Muscle layer of colon (tissue), 2 donors: ENCODE results near the gene IBA57.

Experiments used
- H3K27ac ChIP-seq: one replicate; pipeline ENCODE4 v1.7.0; 2013; ENCODE audit warnings: low read depth, mild to moderate bottlenecking, low read length, moderate library complexity
- H3K27me3 ChIP-seq, 2 donors: one replicate each; pipeline ENCODE4 v1.7.0; 2013; ENCODE audit warnings: low read length in 2 of 2, mild to moderate bottlenecking in 2 of 2; ENCODE audit not compliant: insufficient read depth in 2 of 2, control insufficient read depth in 1 of 2
- H3K36me3 ChIP-seq: one replicate; pipeline ENCODE4 v1.7.0; 2013; ENCODE audit warnings: mild to moderate bottlenecking, low read length; ENCODE audit not compliant: insufficient read depth
- H3K4me1 ChIP-seq: one replicate; pipeline ENCODE4 v1.7.0; 2013; ENCODE audit warnings: mild to moderate bottlenecking, low read length; ENCODE audit not compliant: insufficient read depth
- H3K4me3 ChIP-seq, 2 donors: one replicate each; pipeline ENCODE4 v1.7.0; 2013; ENCODE audit warnings: low read length in 2 of 2, low read depth in 1 of 2, mild to moderate bottlenecking in 1 of 2, moderate library complexity in 1 of 2
- H3K9ac ChIP-seq: one replicate; pipeline ENCODE4 v1.7.0; 2013; ENCODE audit warnings: low read length
- H3K9me3 ChIP-seq: one replicate; pipeline ENCODE4 v1.7.0; 2013; ENCODE audit warnings: mild to moderate bottlenecking, low read length
- donor health status: abdominal sarcoma.
- donor health status: Adenocarcinoma of cecum.

The IBA57 gene

DNA sequence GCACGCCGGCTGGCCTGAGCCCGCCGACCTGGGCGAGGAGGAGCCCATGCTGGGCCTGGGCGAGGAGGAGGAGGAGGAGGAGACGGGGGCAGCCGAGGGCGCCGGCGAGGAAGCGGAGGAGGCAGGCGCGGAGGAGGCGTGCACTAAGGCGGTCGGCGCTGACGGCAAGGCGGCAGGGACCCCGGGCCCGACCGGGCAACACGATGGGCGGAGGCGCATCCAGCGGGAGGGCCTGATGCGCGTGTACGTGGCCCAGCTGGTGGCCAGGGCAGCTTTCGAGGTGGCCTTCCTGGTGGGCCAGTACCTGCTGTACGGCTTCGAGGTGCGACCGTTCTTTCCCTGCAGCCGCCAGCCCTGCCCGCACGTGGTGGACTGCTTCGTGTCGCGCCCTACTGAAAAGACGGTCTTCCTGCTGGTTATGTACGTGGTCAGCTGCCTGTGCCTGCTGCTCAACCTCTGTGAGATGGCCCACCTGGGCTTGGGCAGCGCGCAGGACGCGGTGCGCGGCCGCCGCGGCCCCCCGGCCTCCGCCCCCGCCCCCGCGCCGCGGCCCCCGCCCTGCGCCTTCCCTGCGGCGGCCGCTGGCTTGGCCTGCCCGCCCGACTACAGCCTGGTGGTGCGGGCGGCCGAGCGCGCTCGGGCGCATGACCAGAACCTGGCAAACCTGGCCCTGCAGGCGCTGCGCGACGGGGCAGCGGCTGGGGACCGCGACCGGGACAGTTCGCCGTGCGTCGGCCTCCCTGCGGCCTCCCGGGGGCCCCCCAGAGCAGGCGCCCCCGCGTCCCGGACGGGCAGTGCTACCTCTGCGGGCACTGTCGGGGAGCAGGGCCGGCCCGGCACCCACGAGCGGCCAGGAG, 7.2 kb upstream of the IBA57 start:
- H3K4me1 ChIP-seq: peaks cover 16% of the 10 kb centered on the region
- H3K9ac ChIP-seq: no peak overlapping the region
- H3K36me3 ChIP-seq: peaks cover 11% of the 10 kb centered on the region
- peaks cover 0 to 14% of the 10 kb centered on the region in 2 donors for H3K27me3 ChIP-seq
- H3K27ac ChIP-seq: no peak overlapping the region
- H3K4me3 ChIP-seq: no peak overlapping the region
- no peaks in the 10 kb centered on the region for H3K9me3 ChIP-seq

DNA sequence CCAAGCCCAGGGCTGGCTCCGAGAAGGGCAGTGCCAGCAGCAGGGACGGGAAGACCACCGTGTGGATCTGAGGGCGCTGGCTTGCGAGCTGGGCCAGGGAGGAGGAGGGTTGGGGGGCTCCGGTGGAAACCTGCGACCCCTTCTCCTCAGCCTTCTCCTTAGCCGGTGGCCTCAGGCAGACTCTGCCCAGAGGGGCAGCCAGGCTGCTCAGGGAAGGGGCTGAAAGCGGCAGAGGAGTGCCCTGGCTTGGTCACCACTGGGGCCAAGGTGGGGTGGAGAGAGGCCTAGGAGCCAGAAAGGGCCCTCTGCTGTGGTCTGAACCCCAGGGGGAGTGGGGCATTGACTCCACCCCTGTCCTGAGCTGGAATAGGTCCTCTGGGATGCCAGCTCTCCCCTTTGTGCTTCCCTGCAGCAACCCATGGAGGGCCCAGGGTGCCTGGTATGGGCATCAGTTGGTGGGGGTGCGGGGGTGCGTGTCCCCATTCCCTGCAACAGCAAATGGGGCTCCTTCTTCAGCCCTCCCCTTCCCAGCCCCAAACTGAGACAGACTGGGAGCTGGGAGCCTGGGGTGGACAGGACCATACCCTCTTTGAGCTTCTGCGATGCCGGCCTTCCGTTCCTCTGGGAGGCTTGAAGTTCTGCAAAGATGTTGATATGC, 6.5 kb upstream of the IBA57 start:
- Histone ChIP-seq H3K9me3 (no peaks in the 10 kb centered on the region), H3K27me3 (peaks cover 0 to 15% of the 10 kb centered on the region in 2 donors), H3K4me1 (peaks cover 16% of the 10 kb centered on the region), H3K36me3 (peaks cover 8% of the 10 kb centered on the region), H3K27ac (no peak overlapping the region), H3K9ac (no peak overlapping the region), H3K4me3 (no peak overlapping the region)

DNA sequence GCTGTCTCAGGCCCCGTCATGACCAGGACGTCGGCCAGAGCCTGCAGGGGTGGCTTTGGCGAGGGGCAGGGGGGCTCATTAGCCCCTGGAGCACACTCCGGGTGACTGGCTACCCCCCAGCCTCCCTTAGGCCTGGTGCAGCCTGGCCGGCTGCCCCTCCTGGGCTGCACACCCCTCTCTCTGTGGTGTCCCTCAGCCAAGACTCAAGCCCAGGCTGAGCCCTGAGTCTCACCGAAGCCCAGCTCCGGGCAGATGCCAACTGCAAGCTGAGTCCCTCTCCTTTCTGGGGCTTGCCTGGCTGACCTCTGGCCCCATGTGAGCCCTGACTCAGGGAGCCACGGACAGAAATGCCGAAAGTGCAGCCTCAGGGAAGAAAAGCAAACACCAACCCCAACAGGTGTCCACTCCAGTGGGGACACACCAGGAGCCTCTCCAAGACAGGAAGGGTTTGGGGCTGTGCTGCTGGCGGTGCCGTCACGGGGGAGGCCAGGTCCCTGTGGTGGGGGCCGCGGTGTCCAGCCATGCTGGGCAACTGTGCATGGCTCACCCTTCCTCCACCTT, 5.3 kb upstream of the IBA57 start:
- H3K9ac ChIP-seq: no peak overlapping the region
- H3K27me3 ChIP-seq: peaks cover 0 to 15% of the 10 kb centered on the region in 2 donors
- peaks cover 16% of the 10 kb centered on the region for H3K4me1 ChIP-seq
- no peaks in the 10 kb centered on the region for H3K36me3 ChIP-seq
- no peaks in the 10 kb centered on the region for H3K9me3 ChIP-seq
- no peak overlapping the region for H3K4me3 ChIP-seq
- no peak overlapping the region for H3K27ac ChIP-seq

DNA sequence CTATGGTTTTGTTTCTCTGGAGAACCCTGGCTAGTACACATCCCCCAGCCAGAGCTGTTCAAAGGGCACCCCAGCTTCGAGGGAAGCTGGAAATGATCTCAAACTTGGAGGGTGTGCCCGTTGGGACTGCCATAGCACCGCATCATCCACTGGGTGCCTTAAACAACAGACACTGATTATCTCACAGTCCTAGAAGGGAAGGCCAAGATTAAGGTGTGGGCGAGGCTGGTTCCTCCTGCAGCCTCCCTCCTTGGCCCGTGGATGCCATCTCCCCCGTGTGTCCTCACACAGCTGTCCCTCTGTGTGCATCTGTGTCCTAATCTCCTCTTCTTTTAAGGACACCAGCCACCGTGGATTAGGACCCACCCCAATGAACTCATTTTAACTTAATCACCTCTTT, 4.2 kb upstream of the IBA57 start:
- H3K4me3 ChIP-seq: no peak overlapping the region
- no peaks in the 10 kb centered on the region for H3K36me3 ChIP-seq
- peaks cover 17% of the 10 kb centered on the region for H3K4me1 ChIP-seq
- H3K9ac ChIP-seq: no peak overlapping the region
- no peak overlapping the region for H3K27ac ChIP-seq
- H3K27me3 ChIP-seq: peaks cover 0 to 15% of the 10 kb centered on the region in 2 donors
- no peaks in the 10 kb centered on the region for H3K9me3 ChIP-seq

DNA sequence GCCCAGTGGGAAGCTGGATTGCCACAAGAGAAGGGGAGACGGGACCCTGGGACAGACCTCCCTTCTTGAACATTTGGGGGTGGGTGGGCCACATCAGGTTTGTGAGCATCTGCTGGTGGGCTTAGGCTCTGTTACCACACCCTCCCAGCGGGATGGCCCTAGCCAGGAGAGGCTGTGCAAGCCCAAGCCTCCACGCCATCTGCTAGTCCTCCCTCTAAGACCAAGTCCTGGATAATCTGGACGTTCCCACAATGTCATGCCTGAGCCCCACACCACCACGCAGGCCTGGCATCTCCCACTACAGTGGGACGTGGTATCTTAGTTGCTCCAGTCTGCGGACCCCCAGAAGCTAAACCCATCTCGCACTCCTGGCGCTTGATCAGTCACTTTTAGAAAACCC, 3.7 kb upstream of the IBA57 start:
- Histone ChIP-seq H3K27me3 (peaks cover 0 to 15% of the 10 kb centered on the region in 2 donors), H3K4me3 (no peak overlapping the region), H3K9me3 (no peaks in the 10 kb centered on the region), H3K9ac (no peak overlapping the region), H3K27ac (no peak overlapping the region), H3K4me1 (peaks cover 22% of the 10 kb centered on the region), H3K36me3 (no peaks in the 10 kb centered on the region)

DNA sequence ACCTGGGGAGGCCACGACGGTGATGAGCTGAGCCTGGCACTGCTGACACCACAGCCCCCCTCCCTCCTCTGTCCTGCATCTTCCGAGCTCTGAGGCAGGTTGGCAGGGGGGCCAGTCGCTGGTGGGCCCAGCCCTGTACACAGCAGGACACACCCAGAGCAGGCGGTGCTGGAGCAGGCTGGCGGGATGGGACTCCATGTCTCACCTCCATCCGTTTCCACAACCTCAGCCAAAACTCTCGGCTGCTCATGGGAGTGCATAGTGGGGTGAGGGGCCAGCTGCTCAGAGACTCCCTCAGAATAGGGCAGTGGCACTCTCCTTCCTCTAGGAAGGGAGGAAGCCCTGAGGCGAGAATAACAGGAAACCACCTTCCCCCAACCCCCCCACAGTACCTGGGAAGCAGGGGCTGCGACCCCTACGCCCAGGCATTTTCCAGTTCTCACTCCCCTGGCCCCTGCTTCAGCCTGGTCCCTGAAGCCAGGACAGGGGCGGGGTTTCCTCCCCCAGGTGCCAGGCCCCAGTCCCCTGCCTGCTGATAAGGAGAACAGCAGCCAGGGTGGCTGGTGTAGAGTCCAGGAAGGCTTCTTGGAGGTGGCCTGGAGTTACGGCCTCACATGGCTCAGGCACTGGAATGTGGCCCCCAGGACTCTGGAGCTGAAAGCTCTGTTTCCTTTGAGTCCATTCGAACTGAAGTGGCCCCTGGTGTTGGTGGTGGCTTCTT, 3.2 kb upstream of the IBA57 start:
- no peak overlapping the region for H3K4me3 ChIP-seq
- peaks cover 24% of the 10 kb centered on the region for H3K4me1 ChIP-seq
- H3K9me3 ChIP-seq: no peaks in the 10 kb centered on the region
- no peaks in the 10 kb centered on the region for H3K36me3 ChIP-seq
- no peak overlapping the region for H3K27ac ChIP-seq
- H3K9ac ChIP-seq: no peak overlapping the region
- H3K27me3 ChIP-seq: peaks cover 0 to 15% of the 10 kb centered on the region in 2 donors

DNA sequence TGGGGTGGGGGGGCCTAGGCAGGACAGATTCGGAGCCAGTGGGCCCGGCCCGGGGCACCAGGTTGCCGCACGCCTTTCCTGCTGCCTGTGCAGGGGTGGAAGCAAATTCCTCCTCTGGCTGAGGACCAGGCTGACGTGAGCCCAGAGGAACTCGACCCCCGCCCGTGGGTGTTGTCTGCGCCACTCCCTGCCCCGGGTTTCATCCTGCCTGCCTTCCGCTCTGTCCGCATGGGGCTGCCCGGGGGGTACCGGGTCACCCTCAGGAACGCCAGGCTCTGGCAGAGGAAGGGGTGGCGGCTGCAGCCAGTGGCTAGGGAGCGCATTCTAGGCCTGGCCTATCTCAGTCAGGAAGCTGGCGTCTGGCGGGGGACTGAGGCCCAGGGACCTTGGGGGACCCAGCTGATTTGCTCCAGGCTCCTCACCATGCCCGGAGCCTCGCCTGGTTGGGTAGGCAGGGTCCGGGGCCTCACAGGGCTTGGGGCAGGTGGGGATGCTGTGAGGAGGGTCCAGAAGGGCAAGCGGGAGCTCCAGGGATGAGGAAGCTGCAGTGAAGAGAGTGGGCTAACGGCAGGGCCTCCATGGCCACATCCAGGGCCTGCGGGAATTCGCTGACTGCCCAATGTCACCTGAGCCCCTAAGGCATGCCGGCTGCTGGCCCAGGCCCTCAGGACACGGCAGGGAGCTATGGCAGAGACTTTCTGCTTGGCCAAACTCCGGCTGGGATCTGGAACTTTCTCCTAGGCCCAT, 2.4 kb upstream of the IBA57 start:
- Histone ChIP-seq H3K27me3 (peaks cover 0 to 15% of the 10 kb centered on the region in 2 donors), H3K9ac (no peak overlapping the region), H3K36me3 (no peaks in the 10 kb centered on the region), H3K27ac (no peak overlapping the region), H3K4me1 (peaks cover 24% of the 10 kb centered on the region), H3K4me3 (no peak overlapping the region), H3K9me3 (no peaks in the 10 kb centered on the region)

DNA sequence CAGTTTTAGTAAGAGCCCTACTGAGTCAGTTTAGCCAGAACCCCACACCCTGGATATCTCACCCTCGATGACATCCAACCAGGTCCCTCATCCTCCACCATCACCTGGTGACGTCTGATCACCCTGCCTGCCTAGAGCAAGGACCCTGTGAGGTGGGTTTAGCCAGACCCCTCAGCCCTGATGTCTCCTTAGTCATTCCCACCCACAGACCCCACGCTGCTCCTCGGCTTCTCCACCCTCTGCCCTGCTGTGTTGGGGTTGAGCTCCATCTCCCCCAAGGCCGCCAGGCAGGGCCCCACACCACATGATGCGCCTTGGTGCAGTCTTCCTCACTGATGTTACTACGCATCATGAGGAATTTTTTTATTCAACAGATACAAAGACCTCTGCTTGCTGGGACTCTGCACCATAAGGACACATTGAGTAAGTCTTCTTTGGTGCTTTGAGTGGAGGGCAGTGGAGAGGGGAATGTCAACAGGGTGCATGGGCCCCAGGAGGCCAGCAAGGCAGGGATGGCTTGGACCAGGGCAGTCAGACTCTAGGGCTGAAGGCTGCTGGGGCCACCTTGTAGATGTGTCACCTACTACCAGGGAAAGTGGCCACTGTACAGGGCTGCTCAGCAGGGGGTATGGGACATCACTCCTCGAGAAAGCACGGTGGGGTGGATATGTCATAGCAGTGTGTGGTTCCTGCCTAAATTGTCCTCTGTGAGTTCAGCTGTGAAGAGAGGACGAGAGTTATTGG, 1.7 kb upstream of the IBA57 start:
- no peak overlapping the region for H3K4me3 ChIP-seq
- H3K9me3 ChIP-seq: no peaks in the 10 kb centered on the region
- H3K4me1 ChIP-seq: peaks cover 24% of the 10 kb centered on the region
- peaks cover 0 to 15% of the 10 kb centered on the region in 2 donors for H3K27me3 ChIP-seq
- no peak overlapping the region for H3K27ac ChIP-seq
- no peaks in the 10 kb centered on the region for H3K36me3 ChIP-seq
- no peak overlapping the region for H3K9ac ChIP-seq

DNA sequence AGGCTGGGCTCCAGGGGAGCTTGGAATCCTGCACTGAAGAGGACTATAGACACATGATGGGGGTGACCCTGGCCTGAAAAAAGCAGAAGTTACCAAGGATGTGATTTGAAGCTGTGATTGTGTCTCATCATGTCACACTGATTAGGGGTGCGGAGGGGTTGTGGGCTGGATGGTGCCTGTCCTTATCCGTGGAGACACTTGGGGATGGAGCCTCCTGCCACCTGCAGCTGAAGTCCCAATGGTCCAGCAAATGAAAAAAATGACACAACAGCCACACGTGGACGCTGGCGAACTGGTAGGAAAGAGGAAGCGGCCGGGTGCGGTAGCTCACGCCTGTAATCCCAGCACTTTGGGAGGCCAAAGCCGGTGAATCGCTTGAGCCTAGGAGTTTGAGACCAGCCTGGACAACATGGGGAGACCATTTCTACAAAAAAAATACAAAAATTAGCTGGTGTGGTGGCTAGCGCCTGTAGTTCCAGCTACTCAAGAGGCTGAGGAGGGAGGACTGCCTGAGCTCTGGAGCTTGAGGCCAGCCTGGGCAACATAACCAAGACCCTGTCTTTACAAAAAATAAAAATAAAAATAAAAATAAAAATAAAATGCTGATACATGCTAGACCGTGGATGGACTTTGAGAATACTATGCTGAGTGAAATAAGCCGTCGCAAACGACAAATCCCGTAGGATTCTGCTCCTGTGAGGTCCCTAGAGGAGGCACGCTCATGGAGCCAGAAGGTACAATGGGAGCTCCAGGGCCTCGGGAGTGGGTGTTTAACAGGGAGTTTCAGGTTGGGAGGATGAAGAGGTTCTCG, 838 bp upstream of the IBA57 start:
- H3K9ac ChIP-seq: no peak overlapping the region
- peak overlapping the region; percentile 51 to 73 for H3K4me3 ChIP-seq
- H3K4me1 ChIP-seq: peaks cover 24% of the 10 kb centered on the region
- H3K9me3 ChIP-seq: no peaks in the 10 kb centered on the region
- no peaks in the 10 kb centered on the region for H3K36me3 ChIP-seq
- peak overlapping the region; percentile 83 for H3K27ac ChIP-seq
- H3K27me3 ChIP-seq: peaks cover 0 to 15% of the 10 kb centered on the region in 2 donors
